HepG2 (cell line): Measurements from ENCODE around the gene OGFOD3. TPM values are rescaled to one million over a fixed set of nuclear protein-coding genes. Genes with fewer than 3 reads are reported as not detected.

Experiments used
- FOXA1 ChIP-seq, 2 experiments: fragments of 450-650 bp in 1 of 2; sonication (generic) in 1 of 2; formaldehyde crosslinking in 1 of 2; IDR thresholded peaks; 2 replicates each; pipeline versions ENCODE4 v1.4.0 to v1.6.1; 2016 to 2020; ENCODE audit warnings: missing genetic modification reagents in 1 of 2
- HNF4A ChIP-seq: sonication (generic); formaldehyde crosslinking; IDR thresholded peaks from 2 replicates; pipeline ENCODE4 v1.4.0; 2020; ENCODE audit warnings: missing genetic modification reagents
- MLLT10 ChIP-seq: sonication (generic); formaldehyde crosslinking; IDR thresholded peaks from 2 replicates; pipeline ENCODE4 v1.4.0; 2020; ENCODE audit warnings: missing genetic modification reagents
- TAF15 ChIP-seq: fragments of 200-400 bp; formaldehyde crosslinking; IDR thresholded peaks from one replicate; pipeline ENCODE4 v1.6.1; 2018; ENCODE audit warnings: mild to moderate bottlenecking, low read depth, low read length; ENCODE audit not compliant: poor library complexity, severe bottlenecking
- TBX2 ChIP-seq: sonication (generic); formaldehyde crosslinking; IDR thresholded peaks from 2 replicates; pipeline ENCODE4 v1.5.0; 2020; ENCODE audit warnings: missing genetic modification reagents, mild to moderate bottlenecking, borderline replicate concordance
- ZSCAN12 ChIP-seq: sonication (generic); formaldehyde crosslinking; IDR thresholded peaks from 2 replicates; pipeline ENCODE4 v1.9.0; 2021; ENCODE audit warnings: mild to moderate bottlenecking, missing genetic modification reagents
- ZSCAN30 ChIP-seq: sonication (generic); formaldehyde crosslinking; IDR thresholded peaks from 2 replicates; pipeline ENCODE4 v1.5.0; 2020; ENCODE audit warnings: mild to moderate bottlenecking, missing genetic modification reagents
- polyA plus RNA-seq, 8 experiments: library from polyadenylated mRNA; depleted of rRNA in 3 of 8; stranded (reverse) in 7 of 8; unstranded in 1 of 8; fragments of >200 nt; fragmentation: Illumina TruSeq in 4 of 8; extraction: Trizol in 4 of 8; gene quantifications; 2 replicates each; pipeline versions ENCODE4 v1.2.1 to v1.2.3, GENCODE V29; 2011 to 2016; ENCODE audit warnings: low read depth in 4 of 8, missing spikeins in 1 of 8, mixed read lengths in 1 of 8; ENCODE audit not compliant: insufficient read depth in 1 of 8
- total RNA-seq, 5 experiments: library from RNA; depleted of rRNA; stranded (reverse); fragments of >200 nt; fragmentation: Illumina TruSeq; extraction: Trizol; gene quantifications; 2 replicates each; pipeline ENCODE4 v1.2.3, GENCODE V29; 2016; ENCODE audit warnings: low read depth in 1 of 5
- TF ChIP-seq, protein P1 (sequence below): sonication (generic); formaldehyde crosslinking; IDR thresholded peaks from 2 replicates; pipeline ENCODE4 v1.4.0; 2020; ENCODE audit warnings: mild to moderate bottlenecking, missing genetic modification reagents
- TF ChIP-seq, protein P2 (sequence below): sonication (generic); formaldehyde crosslinking; IDR thresholded peaks from 2 replicates; pipeline ENCODE4 v1.4.0; 2020; ENCODE audit warnings: missing genetic modification reagents
- TF ChIP-seq, protein P3 (sequence below): sonication (generic); formaldehyde crosslinking; conservative IDR thresholded peaks from 2 replicates; pipeline ENCODE4 v1.4.0; 2020; ENCODE audit warnings: missing genetic modification reagents
- TF ChIP-seq, protein P4 (sequence below): sonication (generic); formaldehyde crosslinking; IDR thresholded peaks from 2 replicates; pipeline ENCODE4 v1.8.0; 2022; ENCODE audit warnings: mild to moderate bottlenecking, missing genetic modification reagents; ENCODE audit not compliant: insufficient replicate concordance
- TF ChIP-seq, protein P5 (sequence below): sonication (generic); formaldehyde crosslinking; IDR thresholded peaks from 2 replicates; pipeline ENCODE4 v1.5.0; 2020; ENCODE audit warnings: missing genetic modification reagents
- TF ChIP-seq, protein P6 (sequence below): sonication (generic); formaldehyde crosslinking; conservative IDR thresholded peaks from 2 replicates; pipeline ENCODE4 v1.8.0; 2022; ENCODE audit warnings: low read depth, missing genetic modification reagents
- TF ChIP-seq, protein P7 (sequence below): sonication (generic); formaldehyde crosslinking; IDR thresholded peaks from 2 replicates; pipeline ENCODE4 v1.4.0; 2020; ENCODE audit warnings: mild to moderate bottlenecking, low read depth, missing genetic modification reagents

OGFOD3 gene
- total and polyA plus RNA-seq, 2 of the 13 experiments (the other 11 are each of a cell fraction or from before 2014, with no cell fraction given): 40.0 to 42.1 TPM

DNA sequence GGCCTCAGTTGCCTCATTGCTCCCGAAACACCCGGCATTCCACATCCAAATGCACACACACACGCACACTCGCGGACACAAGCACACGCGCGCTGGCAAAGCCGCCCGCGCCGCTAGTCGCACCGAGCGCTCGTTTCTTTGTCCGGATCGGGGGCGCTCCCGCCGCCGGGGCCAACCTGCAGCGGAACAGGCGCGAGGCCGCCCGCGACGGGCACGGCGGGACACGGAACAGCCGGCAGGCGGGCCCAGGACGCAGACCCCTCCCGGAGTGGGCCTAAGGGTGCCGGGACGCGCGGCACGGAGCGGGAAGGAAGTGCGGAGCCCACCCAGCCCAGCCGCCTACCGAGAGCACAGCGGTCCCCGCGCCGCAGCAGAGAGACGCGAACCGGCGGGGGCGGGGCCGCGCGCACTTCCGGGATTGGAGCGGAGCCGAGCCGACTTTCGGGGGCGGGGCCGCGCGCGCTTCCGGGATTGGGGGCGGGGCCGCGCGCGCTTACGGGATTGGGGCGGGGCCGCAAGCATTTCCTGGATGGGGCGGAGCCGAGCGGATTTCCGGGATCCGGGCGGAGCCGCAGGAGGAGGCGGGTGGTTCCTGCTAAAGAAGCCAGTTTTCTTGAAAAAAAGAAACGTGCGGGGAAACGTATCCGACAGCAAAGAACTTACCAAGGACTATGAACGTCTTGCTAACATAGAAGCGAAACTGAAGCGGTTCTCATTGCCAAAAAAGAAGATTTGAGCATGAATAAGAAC is 32.1 kb upstream of the OGFOD3 start, which contains the start of gene CYBC1 (continued):
- TF ChIP-seq, protein P1, sequence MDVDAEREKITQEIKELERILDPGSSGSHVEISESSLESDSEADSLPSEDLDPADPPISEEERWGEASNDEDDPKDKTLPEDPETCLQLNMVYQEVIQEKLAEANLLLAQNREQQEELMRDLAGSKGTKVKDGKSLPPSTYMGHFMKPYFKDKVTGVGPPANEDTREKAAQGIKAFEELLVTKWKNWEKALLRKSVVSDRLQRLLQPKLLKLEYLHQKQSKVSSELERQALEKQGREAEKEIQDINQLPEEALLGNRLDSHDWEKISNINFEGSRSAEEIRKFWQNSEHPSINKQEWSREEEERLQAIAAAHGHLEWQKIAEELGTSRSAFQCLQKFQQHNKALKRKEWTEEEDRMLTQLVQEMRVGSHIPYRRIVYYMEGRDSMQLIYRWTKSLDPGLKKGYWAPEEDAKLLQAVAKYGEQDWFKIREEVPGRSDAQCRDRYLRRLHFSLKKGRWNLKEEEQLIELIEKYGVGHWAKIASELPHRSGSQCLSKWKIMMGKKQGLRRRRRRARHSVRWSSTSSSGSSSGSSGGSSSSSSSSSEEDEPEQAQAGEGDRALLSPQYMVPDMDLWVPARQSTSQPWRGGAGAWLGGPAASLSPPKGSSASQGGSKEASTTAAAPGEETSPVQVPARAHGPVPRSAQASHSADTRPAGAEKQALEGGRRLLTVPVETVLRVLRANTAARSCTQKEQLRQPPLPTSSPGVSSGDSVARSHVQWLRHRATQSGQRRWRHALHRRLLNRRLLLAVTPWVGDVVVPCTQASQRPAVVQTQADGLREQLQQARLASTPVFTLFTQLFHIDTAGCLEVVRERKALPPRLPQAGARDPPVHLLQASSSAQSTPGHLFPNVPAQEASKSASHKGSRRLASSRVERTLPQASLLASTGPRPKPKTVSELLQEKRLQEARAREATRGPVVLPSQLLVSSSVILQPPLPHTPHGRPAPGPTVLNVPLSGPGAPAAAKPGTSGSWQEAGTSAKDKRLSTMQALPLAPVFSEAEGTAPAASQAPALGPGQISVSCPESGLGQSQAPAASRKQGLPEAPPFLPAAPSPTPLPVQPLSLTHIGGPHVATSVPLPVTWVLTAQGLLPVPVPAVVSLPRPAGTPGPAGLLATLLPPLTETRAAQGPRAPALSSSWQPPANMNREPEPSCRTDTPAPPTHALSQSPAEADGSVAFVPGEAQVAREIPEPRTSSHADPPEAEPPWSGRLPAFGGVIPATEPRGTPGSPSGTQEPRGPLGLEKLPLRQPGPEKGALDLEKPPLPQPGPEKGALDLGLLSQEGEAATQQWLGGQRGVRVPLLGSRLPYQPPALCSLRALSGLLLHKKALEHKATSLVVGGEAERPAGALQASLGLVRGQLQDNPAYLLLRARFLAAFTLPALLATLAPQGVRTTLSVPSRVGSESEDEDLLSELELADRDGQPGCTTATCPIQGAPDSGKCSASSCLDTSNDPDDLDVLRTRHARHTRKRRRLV (CRISPR knock-in tag): no peak
- no peak for TF ChIP-seq HNF4A (CRISPR knock-in tag)
- TF ChIP-seq, protein P2, sequence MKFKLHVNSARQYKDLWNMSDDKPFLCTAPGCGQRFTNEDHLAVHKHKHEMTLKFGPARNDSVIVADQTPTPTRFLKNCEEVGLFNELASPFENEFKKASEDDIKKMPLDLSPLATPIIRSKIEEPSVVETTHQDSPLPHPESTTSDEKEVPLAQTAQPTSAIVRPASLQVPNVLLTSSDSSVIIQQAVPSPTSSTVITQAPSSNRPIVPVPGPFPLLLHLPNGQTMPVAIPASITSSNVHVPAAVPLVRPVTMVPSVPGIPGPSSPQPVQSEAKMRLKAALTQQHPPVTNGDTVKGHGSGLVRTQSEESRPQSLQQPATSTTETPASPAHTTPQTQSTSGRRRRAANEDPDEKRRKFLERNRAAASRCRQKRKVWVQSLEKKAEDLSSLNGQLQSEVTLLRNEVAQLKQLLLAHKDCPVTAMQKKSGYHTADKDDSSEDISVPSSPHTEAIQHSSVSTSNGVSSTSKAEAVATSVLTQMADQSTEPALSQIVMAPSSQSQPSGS: peak; percentile 34; the same call in 1 of the 2 replicates
- TF ChIP-seq TAF15: peak; percentile 56
- TF ChIP-seq FOXA1 (IDR thresholded peaks at IDR 0.05): no peak
- TF ChIP-seq FOXA1 (CRISPR knock-in tag; IDR thresholded peaks at IDR 0.05): no peak
- no peak for TF ChIP-seq ZSCAN30 (CRISPR knock-in tag)
- TF ChIP-seq, protein P3, sequence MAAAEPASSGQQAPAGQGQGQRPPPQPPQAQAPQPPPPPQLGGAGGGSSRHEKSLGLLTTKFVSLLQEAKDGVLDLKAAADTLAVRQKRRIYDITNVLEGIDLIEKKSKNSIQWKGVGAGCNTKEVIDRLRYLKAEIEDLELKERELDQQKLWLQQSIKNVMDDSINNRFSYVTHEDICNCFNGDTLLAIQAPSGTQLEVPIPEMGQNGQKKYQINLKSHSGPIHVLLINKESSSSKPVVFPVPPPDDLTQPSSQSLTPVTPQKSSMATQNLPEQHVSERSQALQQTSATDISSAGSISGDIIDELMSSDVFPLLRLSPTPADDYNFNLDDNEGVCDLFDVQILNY (CRISPR knock-in tag): peak; percentile 33; the same call in 1 of the 2 replicates
- TF ChIP-seq, protein P4, sequence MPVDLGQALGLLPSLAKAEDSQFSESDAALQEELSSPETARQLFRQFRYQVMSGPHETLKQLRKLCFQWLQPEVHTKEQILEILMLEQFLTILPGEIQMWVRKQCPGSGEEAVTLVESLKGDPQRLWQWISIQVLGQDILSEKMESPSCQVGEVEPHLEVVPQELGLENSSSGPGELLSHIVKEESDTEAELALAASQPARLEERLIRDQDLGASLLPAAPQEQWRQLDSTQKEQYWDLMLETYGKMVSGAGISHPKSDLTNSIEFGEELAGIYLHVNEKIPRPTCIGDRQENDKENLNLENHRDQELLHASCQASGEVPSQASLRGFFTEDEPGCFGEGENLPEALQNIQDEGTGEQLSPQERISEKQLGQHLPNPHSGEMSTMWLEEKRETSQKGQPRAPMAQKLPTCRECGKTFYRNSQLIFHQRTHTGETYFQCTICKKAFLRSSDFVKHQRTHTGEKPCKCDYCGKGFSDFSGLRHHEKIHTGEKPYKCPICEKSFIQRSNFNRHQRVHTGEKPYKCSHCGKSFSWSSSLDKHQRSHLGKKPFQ (CRISPR knock-in tag): peak; percentile 81
- TF ChIP-seq, protein P5, sequence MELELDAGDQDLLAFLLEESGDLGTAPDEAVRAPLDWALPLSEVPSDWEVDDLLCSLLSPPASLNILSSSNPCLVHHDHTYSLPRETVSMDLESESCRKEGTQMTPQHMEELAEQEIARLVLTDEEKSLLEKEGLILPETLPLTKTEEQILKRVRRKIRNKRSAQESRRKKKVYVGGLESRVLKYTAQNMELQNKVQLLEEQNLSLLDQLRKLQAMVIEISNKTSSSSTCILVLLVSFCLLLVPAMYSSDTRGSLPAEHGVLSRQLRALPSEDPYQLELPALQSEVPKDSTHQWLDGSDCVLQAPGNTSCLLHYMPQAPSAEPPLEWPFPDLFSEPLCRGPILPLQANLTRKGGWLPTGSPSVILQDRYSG (CRISPR knock-in tag): 0 out of 2 replicates have a peak, but pooled peaks have one; percentile 41
- TF ChIP-seq MLLT10: no peak
- peak; percentile 82 for TF ChIP-seq TBX2 (CRISPR knock-in tag)
- TF ChIP-seq, protein P6, sequence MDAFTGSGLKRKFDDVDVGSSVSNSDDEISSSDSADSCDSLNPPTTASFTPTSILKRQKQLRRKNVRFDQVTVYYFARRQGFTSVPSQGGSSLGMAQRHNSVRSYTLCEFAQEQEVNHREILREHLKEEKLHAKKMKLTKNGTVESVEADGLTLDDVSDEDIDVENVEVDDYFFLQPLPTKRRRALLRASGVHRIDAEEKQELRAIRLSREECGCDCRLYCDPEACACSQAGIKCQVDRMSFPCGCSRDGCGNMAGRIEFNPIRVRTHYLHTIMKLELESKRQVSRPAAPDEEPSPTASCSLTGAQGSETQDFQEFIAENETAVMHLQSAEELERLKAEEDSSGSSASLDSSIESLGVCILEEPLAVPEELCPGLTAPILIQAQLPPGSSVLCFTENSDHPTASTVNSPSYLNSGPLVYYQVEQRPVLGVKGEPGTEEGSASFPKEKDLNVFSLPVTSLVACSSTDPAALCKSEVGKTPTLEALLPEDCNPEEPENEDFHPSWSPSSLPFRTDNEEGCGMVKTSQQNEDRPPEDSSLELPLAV (CRISPR knock-in tag): 0 out of 2 replicates have a peak, but pooled peaks have one; percentile 60
- TF ChIP-seq, protein P7, sequence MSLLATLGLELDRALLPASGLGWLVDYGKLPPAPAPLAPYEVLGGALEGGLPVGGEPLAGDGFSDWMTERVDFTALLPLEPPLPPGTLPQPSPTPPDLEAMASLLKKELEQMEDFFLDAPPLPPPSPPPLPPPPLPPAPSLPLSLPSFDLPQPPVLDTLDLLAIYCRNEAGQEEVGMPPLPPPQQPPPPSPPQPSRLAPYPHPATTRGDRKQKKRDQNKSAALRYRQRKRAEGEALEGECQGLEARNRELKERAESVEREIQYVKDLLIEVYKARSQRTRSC (CRISPR knock-in tag): no peak
- TF ChIP-seq ZSCAN12: no peak; the same call in 1 of the 2 replicates
